ENCODE data around the gene TIE1.

DNA sequence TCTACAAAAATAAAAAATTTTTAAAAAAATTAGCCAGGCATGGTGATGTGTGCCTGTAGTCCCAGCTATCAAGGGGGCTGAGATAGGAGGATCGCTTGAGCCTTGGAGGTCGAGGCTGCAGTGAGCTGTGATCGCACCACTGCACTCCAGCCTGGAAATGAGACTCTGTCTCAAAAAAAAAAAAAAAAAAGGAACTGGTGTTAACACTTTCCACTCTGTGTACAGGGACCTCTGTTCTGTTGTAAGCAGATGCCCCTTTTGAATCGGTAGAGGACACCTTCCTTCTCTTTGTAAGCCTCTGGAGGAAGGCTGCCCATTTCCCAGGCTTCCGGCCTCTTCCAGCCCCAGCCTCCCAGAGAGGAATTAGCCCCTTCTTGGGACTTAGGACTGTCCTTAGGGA lies 8.1 kb upstream of the TIE1 start:
- TF ChIP-seq, protein P1, sequence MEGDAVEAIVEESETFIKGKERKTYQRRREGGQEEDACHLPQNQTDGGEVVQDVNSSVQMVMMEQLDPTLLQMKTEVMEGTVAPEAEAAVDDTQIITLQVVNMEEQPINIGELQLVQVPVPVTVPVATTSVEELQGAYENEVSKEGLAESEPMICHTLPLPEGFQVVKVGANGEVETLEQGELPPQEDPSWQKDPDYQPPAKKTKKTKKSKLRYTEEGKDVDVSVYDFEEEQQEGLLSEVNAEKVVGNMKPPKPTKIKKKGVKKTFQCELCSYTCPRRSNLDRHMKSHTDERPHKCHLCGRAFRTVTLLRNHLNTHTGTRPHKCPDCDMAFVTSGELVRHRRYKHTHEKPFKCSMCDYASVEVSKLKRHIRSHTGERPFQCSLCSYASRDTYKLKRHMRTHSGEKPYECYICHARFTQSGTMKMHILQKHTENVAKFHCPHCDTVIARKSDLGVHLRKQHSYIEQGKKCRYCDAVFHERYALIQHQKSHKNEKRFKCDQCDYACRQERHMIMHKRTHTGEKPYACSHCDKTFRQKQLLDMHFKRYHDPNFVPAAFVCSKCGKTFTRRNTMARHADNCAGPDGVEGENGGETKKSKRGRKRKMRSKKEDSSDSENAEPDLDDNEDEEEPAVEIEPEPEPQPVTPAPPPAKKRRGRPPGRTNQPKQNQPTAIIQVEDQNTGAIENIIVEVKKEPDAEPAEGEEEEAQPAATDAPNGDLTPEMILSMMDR (IDR thresholded peaks at IDR 0.05): no peak
- TF ChIP-seq POLR2A (IDR thresholded peaks at IDR 0.05): no peak
- no peak for TF ChIP-seq POLR2AphosphoS5 (IDR thresholded peaks at IDR 0.05)
